Dermis microvascular lymphatic vessel endothelial cell (primary cell): ENCODE results near the gene PHIP. TPM values are rescaled to one million over a fixed set of nuclear protein-coding genes. Genes with fewer than 3 reads are reported as not detected.
"Not testable (repeated sequence)": the region's sequence is repeated elsewhere in the genome, so short reads cannot be mapped to it uniquely, and the experiment has no call there.

ENCODE experiments used
- DNase-seq, 2 donors: peaks; one replicate each; pipeline versions ENCODE4 v3.0.0 to v3.0.0-alpha.2; 2010; ENCODE audit warnings: low read depth in 2 of 2
- total RNA-seq: library from RNA; depleted of rRNA; stranded (reverse); fragments of >200 nt; gene quantifications from 2 replicates; pipeline ENCODE4 v1.2.1, GENCODE V29; 2014

The PHIP gene
- total RNA-seq: 15.5 and 19.6 TPM in 2 replicates

- DNase-seq: peak; percentile 91 to 98
These were observed at the start of gene PHIP for GRCh38 chr6:79078075-79078969. Gene PHIP, minus strand, starts transcription at chr6:79078254. Its CDS starts 186 bp downstream, at chr6:79078068.

- peak in 1 of 2 donors; percentile 9 for DNase-seq
These were observed 49.6 kb upstream of the PHIP start for GRCh38 chr6:79127660-79128059.

GRCh38 chr6:79119217-79119616 is 41.2 kb upstream of the PHIP start:
- DNase-seq: no peak

GRCh38 chr6:79117752-79118151 is 39.7 kb upstream of the PHIP start:
- no peak for DNase-seq

- DNase-seq: no peak
These were observed 37.6 kb upstream of the PHIP start for GRCh38 chr6:79115553-79116182.

- DNase-seq: no peak
These were observed 33.5 kb upstream of the PHIP start for GRCh38 chr6:79111549-79111948.

GRCh38 chr6:79101164-79101563 is 23.1 kb upstream of the PHIP start:
- no peak for DNase-seq

GRCh38 chr6:79100304-79100703 is 22.2 kb upstream of the PHIP start:
- no peak for DNase-seq

- no peak for DNase-seq
These were observed 16.9 kb upstream of the PHIP start for GRCh38 chr6:79094938-79095337.

GRCh38 chr6:79091801-79092200 is 13.7 kb upstream of the PHIP start:
- not testable (repeated sequence) for DNase-seq

- DNase-seq: no peak
These were observed 11.7 kb upstream of the PHIP start for GRCh38 chr6:79089552-79090404.

- DNase-seq: no peak
These were observed 6.6 kb upstream of the PHIP start for GRCh38 chr6:79084693-79085092.

- no peak for DNase-seq
These were observed 4.2 kb upstream of the PHIP start for GRCh38 chr6:79082304-79082703.

- no peak for DNase-seq
These were observed 3.6 kb upstream of the PHIP start for GRCh38 chr6:79081663-79082062.

- DNase-seq: peak in 1 of 2 donors; percentile 2
These were observed 1.5 kb upstream of the PHIP start for GRCh38 chr6:79079561-79080041.

GRCh38 chr6:79077715-79078074 is 359 bp downstream of the PHIP start:
- peak in 1 of 2 donors; percentile 18 for DNase-seq

- peak; percentile 83 to 96 for DNase-seq
These were observed 1.0 kb downstream of the PHIP start for GRCh38 chr6:79076782-79077641.

- DNase-seq: peak in 1 of 2 donors; percentile 12
These were observed 1.9 kb downstream of the PHIP start for GRCh38 chr6:79076160-79076559.

GRCh38 chr6:79073888-79074287 is 4.2 kb downstream of the PHIP start:
- DNase-seq: no peak

- DNase-seq: no peak
These were observed 5.3 kb downstream of the PHIP start for GRCh38 chr6:79072640-79073181.
